ENCODE measurements around the gene DBN1. TPM values are rescaled to one million over a fixed set of nuclear protein-coding genes. Genes with fewer than 3 reads are reported as not detected.

DBN1 gene
- total and polyA plus RNA-seq, 9 of the 15 experiments (the other 6 are each of a cell fraction or from before 2014, with no cell fraction given), result 0.25 to 87.2 (median 27.9) TPM

GRCh38 chr5:177509381-177509951 lies 36.0 kb upstream of the DBN1 start, which contains the start of gene DOK3 (continued):
- TF ChIP-seq ZNF324 (CRISPR knock-in tag; IDR thresholded peaks at IDR 0.05) (no peak), BACH1 (tag; IDR thresholded peaks at IDR 0.05) (no peak), NR1H2 (CRISPR knock-in tag; IDR thresholded peaks at IDR 0.05) (no peak), HSF4 (CRISPR knock-in tag; IDR thresholded peaks at IDR 0.05; ENCODE audit: borderline replicate concordance) (no peak), GMEB1 (CRISPR knock-in tag; IDR thresholded peaks at IDR 0.05) (no peak), MYBL2 (IDR thresholded peaks at IDR 0.05; ENCODE audit: low read depth) (no peak), MYBL2 (CRISPR knock-in tag; IDR thresholded peaks at IDR 0.05; ENCODE audit: borderline replicate concordance) (no peak), ZNF830 (CRISPR knock-in tag; IDR thresholded peaks at IDR 0.05) (no peak), HMG20A (CRISPR knock-in tag; conservative IDR thresholded peaks at IDR 0.05) (no peak), ZNF511 (CRISPR knock-in tag; IDR thresholded peaks at IDR 0.05) (no peak), ZNF79 (CRISPR knock-in tag; IDR thresholded peaks at IDR 0.05; ENCODE audit: low read depth) (no peak), ZNF165 (CRISPR knock-in tag; IDR thresholded peaks at IDR 0.05; ENCODE audit: borderline replicate concordance) (no peak), IRF2 (CRISPR knock-in tag; IDR thresholded peaks at IDR 0.05) (no peak), EP400 (IDR thresholded peaks at IDR 0.05) (peak; percentile 33; the same call in 1 of the 2 replicates), CBFA2T3 (IDR thresholded peaks at IDR 0.05) (peak; percentile 48), FOXK2 (conservative IDR thresholded peaks at IDR 0.05 in 1 of 2, IDR thresholded peaks at IDR 0.05 in 1 of 2; ENCODE audit: low read depth in 2 of 2) (no peak), MTF1 (CRISPR knock-in tag; IDR thresholded peaks at IDR 0.05; ENCODE audit: borderline replicate concordance) (no peak), ZFP30 (CRISPR knock-in tag; IDR thresholded peaks at IDR 0.05; ENCODE audit: borderline replicate concordance) (no peak), TEAD4 (IDR thresholded peaks at IDR 0.05; ENCODE audit: low read length) (no peak), TEAD4 (CRISPR knock-in tag; IDR thresholded peaks at IDR 0.05; ENCODE audit: borderline replicate concordance) (no peak), GTF2B (IDR thresholded peaks at IDR 0.05; ENCODE audit: extremely low read depth, insufficient read length) (no peak), TAF7 (tag; IDR thresholded peaks at IDR 0.05) (no peak), TAF9B (IDR thresholded peaks at IDR 0.05; ENCODE audit: partially characterized antibody) (no peak)
- TF ChIP-seq, protein P1, sequence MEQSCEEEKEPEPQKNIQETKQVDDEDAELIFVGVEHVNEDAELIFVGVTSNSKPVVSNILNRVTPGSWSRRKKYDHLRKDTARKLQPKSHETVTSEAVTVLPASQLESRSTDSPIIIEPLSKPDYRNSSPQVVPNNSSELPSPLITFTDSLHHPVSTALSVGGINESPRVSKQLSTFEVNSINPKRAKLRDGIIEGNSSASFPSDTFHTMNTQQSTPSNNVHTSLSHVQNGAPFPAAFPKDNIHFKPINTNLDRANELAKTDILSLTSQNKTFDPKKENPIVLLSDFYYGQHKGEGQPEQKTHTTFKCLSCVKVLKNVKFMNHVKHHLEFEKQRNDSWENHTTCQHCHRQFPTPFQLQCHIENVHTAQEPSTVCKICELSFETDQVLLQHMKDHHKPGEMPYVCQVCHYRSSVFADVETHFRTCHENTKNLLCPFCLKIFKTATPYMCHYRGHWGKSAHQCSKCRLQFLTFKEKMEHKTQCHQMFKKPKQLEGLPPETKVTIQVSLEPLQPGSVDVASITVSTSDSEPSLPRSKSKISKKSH (CRISPR knock-in tag; IDR thresholded peaks at IDR 0.05), result no peak
- TF ChIP-seq, protein P2, sequence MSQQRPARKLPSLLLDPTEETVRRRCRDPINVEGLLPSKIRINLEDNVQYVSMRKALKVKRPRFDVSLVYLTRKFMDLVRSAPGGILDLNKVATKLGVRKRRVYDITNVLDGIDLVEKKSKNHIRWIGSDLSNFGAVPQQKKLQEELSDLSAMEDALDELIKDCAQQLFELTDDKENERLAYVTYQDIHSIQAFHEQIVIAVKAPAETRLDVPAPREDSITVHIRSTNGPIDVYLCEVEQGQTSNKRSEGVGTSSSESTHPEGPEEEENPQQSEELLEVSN (IDR thresholded peaks at IDR 0.05; ENCODE audit: borderline replicate concordance in 1 of 2, extremely low read depth in 1 of 2, insufficient read depth in 1 of 2, insufficient read length in 1 of 2, low read depth in 1 of 2, low read length in 1 of 2, poor library complexity in 1 of 2, severe bottlenecking in 1 of 2), result peak in 1 of 2 experiments; percentile 61

All from K562 (cell line).